GM12892 (cell line): ENCODE results near the gene MYO15A.

ENCODE experiments used
- POLR2A ChIP-seq: IDR thresholded peaks from 2 replicates; pipeline ENCODE4 v1.6.1; 2011; ENCODE audit warnings: low read depth, low read length, control low read depth
- POLR2AphosphoS5 ChIP-seq: IDR thresholded peaks from 2 replicates; pipeline ENCODE4 v1.6.1; 2011; ENCODE audit warnings: low read depth, low read length, control low read depth
- TAF1 ChIP-seq: IDR thresholded peaks from 2 replicates; pipeline ENCODE4 v1.6.1; 2011; ENCODE audit warnings: low read depth, mild to moderate bottlenecking, control low read depth, low read length, borderline replicate concordance

GRCh38 chr17:18106211-18106610, 2.3 kb upstream of the MYO15A start:
- TF ChIP-seq POLR2A (no peak), POLR2AphosphoS5 (no peak), TAF1 (no peak)
